PC-3 (cell line): ENCODE data around the gene RETREG3.

Experiments used
- CTCF ChIP-seq: fragments of 300-600 bp; sonication (generic); conservative IDR thresholded peaks from 2 replicates; pipeline ENCODE4 v1.5.1; 2017; ENCODE audit warnings: antibody characterized with exemption, low read depth, mild to moderate bottlenecking, low read length
- EZH2 ChIP-seq: fragments of 300-600 bp; sonication (generic); IDR thresholded peaks from one replicate; pipeline ENCODE4 v1.6.1; 2017; ENCODE audit warnings: antibody characterized with exemption, mild to moderate bottlenecking, low read length; ENCODE audit not compliant: unreplicated experiment

- TF ChIP-seq CTCF (no peak), EZH2 (no peak)
Observed at GRCh38 chr17:42566215-42566882, 42.8 kb downstream of the RETREG3 start.
